Hair follicular keratinocyte (primary cell): ENCODE data around the gene KANK3. TPM values are rescaled to one million over a fixed set of nuclear protein-coding genes. Genes with fewer than 3 reads are reported as not detected.

Experiments
- total RNA-seq: library from RNA; depleted of rRNA; stranded (reverse); fragments of >200 nt; gene quantifications from 2 replicates; pipeline ENCODE4 v1.2.3, GENCODE V29; 2015

The KANK3 gene
- 2.7 and 4.1 TPM in 2 replicates for total RNA-seq

GRCh38 chr19:8342684-8343482 is at the start of gene KANK3:
KANK3 (minus strand) TSS chr19:8343262; CDS start chr19:8337828, 5,434 bp downstream.

GRCh38 chr19:8389891-8390616 is 47.0 kb upstream of the KANK3 start, which contains the start of gene RAB11B:
RAB11B (plus strand) TSS chr19:8390360; CDS start chr19:8390417, 57 bp downstream.

GRCh38 chr19:8363803-8364771 is 21.0 kb upstream of the KANK3 start, which contains the start of gene ANGPTL4:
ANGPTL4 (plus strand) TSS chr19:8364155; CDS start chr19:8364322, 167 bp downstream.

GRCh38 chr19:8321067-8321985 is 21.7 kb downstream of the KANK3 start, which contains the start of the genes NDUFA7 and RPS28:
NDUFA7 (minus strand) TSS chr19:8321375; CDS start chr19:8321358, 17 bp downstream.
RPS28 (plus strand) TSS chr19:8321496; CDS start chr19:8321531, 35 bp downstream.

GRCh38 chr19:8307965-8308866 is 34.8 kb downstream of the KANK3 start, which contains the start of gene CD320:
CD320 (minus strand) TSS chr19:8308358; CDS start chr19:8308290, 68 bp downstream.

Other genes starting within 250 kb of the KANK3 start
- not detected in 2 replicates for gene FBN3, start 193.7 kb downstream of the KANK3 start, total RNA-seq
- 7.3 and 9.1 TPM in 2 replicates for gene CERS4, start 133.9 kb downstream of the KANK3 start, total RNA-seq
- 49.5 and 89.8 TPM in 2 replicates for gene CD320, start 34.9 kb downstream of the KANK3 start, total RNA-seq
- gene NDUFA7, start 21.9 kb downstream of the KANK3 start, total RNA-seq, result 75.4 and 96.4 TPM in 2 replicates
- gene RPS28, start 21.8 kb downstream of the KANK3 start, total RNA-seq, result 389 and 571 TPM in 2 replicates
- 121 and 161 TPM in 2 replicates for gene ANGPTL4, start 20.9 kb upstream of the KANK3 start, total RNA-seq
- 14.3 and 21.9 TPM in 2 replicates for gene RAB11B, start 47.1 kb upstream of the KANK3 start, total RNA-seq
- 52.5 and 80.2 TPM in 2 replicates for gene MARCHF2, start 70.0 kb upstream of the KANK3 start, total RNA-seq
- 48.3 and 116 TPM in 2 replicates for gene HNRNPM, start 101.7 kb upstream of the KANK3 start, total RNA-seq
- not detected in 2 replicates for gene PRAM1, start 159.4 kb upstream of the KANK3 start, total RNA-seq
- 2.3 and 3.7 TPM in 2 replicates for gene ZNF414, start 170.9 kb upstream of the KANK3 start, total RNA-seq
- 0.31 TPM in 1 of 2 replicates, not detected in the other for gene MYO1F, start 234.2 kb upstream of the KANK3 start, total RNA-seq